K562 (cell line): ENCODE data around the gene HOXA11. TPM values are rescaled to one million over a fixed set of nuclear protein-coding genes. Genes with fewer than 3 reads are reported as not detected.

ENCODE experiments used
- ATAC-seq: fragments of 200-7000 bp; cut with Tn5 transposase; 3 replicates; pipeline ENCODE4 v1.9.1; 2020; ENCODE audit warnings: moderate library complexity
- BruUV-seq: library from RNA; stranded (reverse); fragments of 400-500 nt; replicated peaks from 2 replicates; lab custom pipeline; 2021; lab: Mats Ljungman, UMichigan
- CTCF ChIA-PET: fragments of 300-600 bp; formaldehyde crosslinking; extraction: SDS; loops from one replicate; lab custom pipeline; 2021; ENCODE audit warnings: low intra/inter-chr PET ratio; lab: Yijun Ruan, JAX
- POLR2A ChIA-PET: fragments of 300-600, 350-650 bp; sonication (Branson Sonifier 250); formaldehyde crosslinking; extraction: SDS; loops from one replicate; lab custom pipeline; 2021; ENCODE audit warnings: antibody characterized with exemption, inconsistent platforms; lab: Yijun Ruan, JAX
- DNase-seq, 4 experiments: peaks; one replicate each; pipeline versions ENCODE4 v3.0.0 to v3.0.0-alpha.2; 2011 to 2018; ENCODE audit warnings: low spot score in 3 of 4, mixed read lengths in 3 of 4; ENCODE audit errors: extremely low read depth in 1 of 4
- FAIRE-seq: peaks from 2 replicates; lab custom pipeline; 2011; peaks lifted over from hg19 to GRCh38; lab: Jason Lieb, UNC
- H2AFZ ChIP-seq: 2 replicates; pipeline ENCODE4 v1.6.0; 2011; ENCODE audit warnings: low read depth, low read length, control low read depth, inconsistent platforms
- H3K27ac ChIP-seq: fragments of 200-600 bp; 3 replicates; pipeline ENCODE4 v1.8.0; 2011; ENCODE audit warnings: low read depth, mild to moderate bottlenecking, control low read depth, inconsistent platforms, low read length, moderate library complexity, mixed read lengths; ENCODE audit errors: extremely low read depth
- H3K27me3 ChIP-seq, 2 experiments: fragments of 300-600 bp in 1 of 2; 2 replicates in 1 of 2; 3 replicates in 1 of 2; pipeline versions ENCODE4 v1.6.0 to v1.8.0; 2011; ENCODE audit warnings: inconsistent platforms in 2 of 2, low read length in 2 of 2, mild to moderate bottlenecking in 1 of 2, mixed read lengths in 1 of 2, moderate library complexity in 1 of 2; ENCODE audit not compliant: control insufficient read depth in 2 of 2, insufficient read depth in 2 of 2
- H3K36me3 ChIP-seq: fragments of 300-600 bp; 3 replicates; pipeline ENCODE4 v1.8.0; 2011; ENCODE audit warnings: mild to moderate bottlenecking, low read length, inconsistent platforms; ENCODE audit not compliant: control insufficient read depth, insufficient read depth
- H3K4me1 ChIP-seq, 2 experiments: fragments of 200-600 bp in 1 of 2; replicated peaks in 1 of 2; 2 replicates in 1 of 2; 3 replicates in 1 of 2; pipeline versions ENCODE4 v1.5.1 to v1.8.0; 2011; ENCODE audit warnings: inconsistent platforms in 2 of 2, low read length in 2 of 2, mild to moderate bottlenecking in 1 of 2, mixed read lengths in 1 of 2, moderate library complexity in 1 of 2; ENCODE audit not compliant: control insufficient read depth in 2 of 2, insufficient read depth in 2 of 2
- H3K4me2 ChIP-seq: 2 replicates; pipeline ENCODE4 v1.6.1; 2011; ENCODE audit warnings: low read length, control low read depth, inconsistent platforms, mixed read lengths; ENCODE audit not compliant: insufficient read depth
- H3K4me3 ChIP-seq: fragments of 200-600 bp; sonication (generic), shearing (Covaris generic); 2 replicates; pipeline ENCODE4 v1.5.1; 2016; ENCODE audit warnings: control low read depth, inconsistent platforms
- H3K79me2 ChIP-seq: fragments of 200-600 bp; 3 replicates; pipeline ENCODE4 v1.8.0; 2011; ENCODE audit warnings: low read length, inconsistent platforms; ENCODE audit not compliant: control insufficient read depth, insufficient read depth
- H3K9ac ChIP-seq, 2 experiments: 2 replicates each; pipeline versions ENCODE4 v1.6.0 to v1.6.1; 2011; ENCODE audit warnings: low read depth in 2 of 2, low read length in 2 of 2, control low read depth in 1 of 2, inconsistent platforms in 1 of 2, mild to moderate bottlenecking in 1 of 2, mixed read lengths in 1 of 2; ENCODE audit not compliant: insufficient read depth in 1 of 2
- H3K9me1 ChIP-seq: one replicate; pipeline ENCODE4 v1.6.0; 2011; ENCODE audit warnings: inconsistent platforms, mild to moderate bottlenecking, low read length, moderate library complexity; ENCODE audit not compliant: control insufficient read depth, insufficient read depth
- H3K9me3 ChIP-seq: replicated peaks from 2 replicates; pipeline ENCODE4 v1.5.1; 2011; ENCODE audit warnings: low read depth, low read length, inconsistent platforms; ENCODE audit not compliant: control insufficient read depth, insufficient read depth
- H4K20me1 ChIP-seq: replicated peaks from 2 replicates; pipeline ENCODE4 v1.6.1; 2011; ENCODE audit warnings: low read length, inconsistent platforms, mixed read lengths; ENCODE audit not compliant: control insufficient read depth, insufficient read depth
- CEBPG ChIP-seq, 3 experiments: fragments of 200-800 bp in 1 of 3; sonication (Bioruptor generic) in 1 of 3; sonication (generic) in 1 of 3; formaldehyde crosslinking in 1 of 3; IDR thresholded peaks in 2 of 3; conservative IDR thresholded peaks in 1 of 3; 2 replicates each; pipeline versions ENCODE4 v1.6.1 to v1.8.0; 2016 to 2022; ENCODE audit warnings: missing compliant biosample characterization in 2 of 3, missing genetic modification characterization in 2 of 3, mild to moderate bottlenecking in 1 of 3, missing genetic modification reagents in 1 of 3
- CHD4 ChIP-seq: fragments of 200-600 bp; sonication (generic); IDR thresholded peaks from 3 replicates; pipeline ENCODE4 v1.6.1; 2012; ENCODE audit warnings: low read depth, mild to moderate bottlenecking, mixed read lengths, low read length, inconsistent platforms; ENCODE audit not compliant: insufficient read depth, insufficient replicate concordance, poor library complexity, severe bottlenecking
- ESRRB ChIP-seq: fragments of 250-450 bp; sonication (Bioruptor Pico); IDR thresholded peaks from 2 replicates; pipeline ENCODE4 v1.5.0; 2020; ENCODE audit warnings: mild to moderate bottlenecking, moderate library complexity, borderline replicate concordance
- HDAC6 ChIP-seq: IDR thresholded peaks from 2 replicates; pipeline ENCODE4 v1.6.1; 2012; ENCODE audit warnings: low read depth, mild to moderate bottlenecking, control low read depth, inconsistent platforms, low read length, moderate library complexity
- HEY1 ChIP-seq: fragments of 250-450 bp; sonication (Bioruptor Pico); IDR thresholded peaks from 2 replicates; pipeline ENCODE4 v1.5.0; 2020; ENCODE audit warnings: mild to moderate bottlenecking, moderate library complexity, borderline replicate concordance
- HSF4 ChIP-seq: fragments of 250-450 bp; sonication (Bioruptor Pico); IDR thresholded peaks from 2 replicates; pipeline ENCODE4 v2.1.2; 2022; ENCODE audit warnings: mild to moderate bottlenecking, moderate library complexity, borderline replicate concordance
- KLF1 ChIP-seq: fragments of 450-650 bp; IDR thresholded peaks from 2 replicates; pipeline ENCODE4 v1.6.1; 2016; ENCODE audit warnings: missing genetic modification characterization, missing compliant biosample characterization
- NCOA4 ChIP-seq: fragments of 450-650 bp; IDR thresholded peaks from 2 replicates; pipeline ENCODE4 v1.6.1; 2018; ENCODE audit warnings: mild to moderate bottlenecking; ENCODE audit not compliant: partially characterized antibody
- WGBS: fragments of 100-300 bp; shearing (Covaris generic); methylation state at CpG from one replicate; pipeline ENCODE4 v1.1.6; 2016; ENCODE audit warnings: low coverage, mixed read lengths; ENCODE audit not compliant: insufficient coverage; ENCODE audit errors: missing lambda C conversion rate; 5-methylcytosine and 5-hydroxymethylcytosine counted together
- in situ Hi-C: fragments of 300-500 bp; cut with MboI; formaldehyde crosslinking; loops from 4 replicates; pipeline ENCODE4 v1.15.0; 2018; ENCODE audit warnings: inconsistent platforms, mixed read lengths
- intact Hi-C: fragments of 100-400 bp; cut with micrococcal nuclease; formaldehyde crosslinking; loops from 2 replicates; pipeline ENCODE4 v1.14.2; 2022
- polyA plus RNA-seq, 8 experiments: library from polyadenylated mRNA; depleted of rRNA in 4 of 8; stranded (reverse) in 5 of 8; unstranded in 3 of 8; fragments of >200 nt; fragmentation: Nextera tagmentation in 2 of 8; fragmentation: Illumina TruSeq in 1 of 8; extraction: Ambion mirVana in 2 of 8; extraction: Trizol in 1 of 8; gene quantifications; 2 replicates each; pipeline versions ENCODE4 v1.2.1 to v1.2.3, GENCODE V29; 2011 to 2014; ENCODE audit warnings: inconsistent platforms in 1 of 8, missing spikeins in 1 of 8
- total RNA-seq, 7 experiments: library from RNA; depleted of rRNA in 6 of 7; stranded (reverse); fragments of >200 nt in 6 of 7; fragmentation: Illumina TruSeq in 2 of 7; extraction: Trizol in 2 of 7; gene quantifications; 2 replicates each; pipeline versions ENCODE4 v1.2.1 to v1.2.3, GENCODE V29; 2011 to 2021; ENCODE audit warnings: low replicate concordance in 1 of 7

The HOXA11 gene
- total and polyA plus RNA-seq, 9 of the 15 experiments (the other 6 are each of a cell fraction or from before 2014, with no cell fraction given): not detected

- no TSS peak for BruUV-seq
- Histone ChIP-seq H4K20me1 (no peaks in the 10 kb centered on the region), H3K27ac (no peak overlapping the region), H3K27me3 (peaks cover 15 to 76% of the 10 kb centered on the region in 2 experiments)
- CTCF ChIA-PET: interaction anchor here (1.5 to 2.5 kb wide), 2 partner anchors 472 to 478 kb away, joined by 9 read pairs; no protein-coding TSS in a partner anchor
- TF ChIP-seq CHD4: no peak
- TF ChIP-seq KLF1 (tag): no peak
- no peak for TF ChIP-seq HDAC6
- no peak for TF ChIP-seq HSF4 (CRISPR knock-in tag)
- TF ChIP-seq ESRRB: no peak
- TF ChIP-seq CEBPG (CRISPR knock-in tag; IDR thresholded peaks at IDR 0.05): no peak
- no peak for TF ChIP-seq CEBPG (tag; conservative IDR thresholded peaks at IDR 0.05 in 1 of 2, IDR thresholded peaks at IDR 0.05 in 1 of 2)
- TF ChIP-seq NCOA4: no peak
- TF ChIP-seq HEY1: no peak
- TF ChIP-seq, all 486 proteins: peak for 0
- no peaks in the 10 kb centered on the region for H3K79me2 ChIP-seq
- H3K9me1 ChIP-seq: no peaks in the 10 kb centered on the region
- POLR2A ChIA-PET: no interaction called here
- 30% methylated on average over 27 of the region's 27 CpGs for WGBS
- intact Hi-C loops (loop anchor here (2.0 to 5.0 kb wide), 5 partner anchors 297 to 1267 kb away; partner anchors contain the start of genes SKAP2 and SNX10), in situ Hi-C loops (loop anchor here (25.0 kb wide), 3 partner anchors 647 to 1272 kb away; no protein-coding TSS in a partner anchor)
- DNase-seq: no peak
- no peak for ATAC-seq
- H3K36me3 ChIP-seq: no peaks in the 10 kb centered on the region
- H3K4me1 ChIP-seq: peaks cover 0 to 20% of the 10 kb centered on the region in 2 experiments; a peak in 2 of 5 replicates
- no peak for FAIRE-seq
- no peaks in the 10 kb centered on the region for H3K9me3 ChIP-seq
- H2AFZ ChIP-seq: no peak overlapping the region
- H3K4me3 ChIP-seq: no peak overlapping the region
- H3K9ac ChIP-seq: no peak overlapping the region
- no peak overlapping the region for H3K4me2 ChIP-seq
Observed at GRCh38 chr7:27159266-27160144, 25.5 kb downstream of the HOXA11 start.
